ENCODE measurements around the gene SPTB.

SPTB gene

GRCh38 chr14:64771161-64771560 is 108.5 kb downstream of the SPTB start:
- Histone ChIP-seq H3K36me3 (replicated peaks) (no peaks in the 10 kb centered on the region), H3K27me3 (replicated peaks) (no peaks in the 10 kb centered on the region), H3K27ac (no peak overlapping the region), H3K4me3 (ENCODE audit: low read depth, low read length) (no peak overlapping the region)
- in situ Hi-C loops (cut with HindIII; ENCODE audit: low pct_ligation_motif_present, low sequenced_read_pairs): no loop called here
- TF ChIP-seq CTCF (IDR thresholded peaks at IDR 0.05; ENCODE audit: low read depth, low read length, missing control alignments): no peak
- no peak for DNase-seq

DNA sequence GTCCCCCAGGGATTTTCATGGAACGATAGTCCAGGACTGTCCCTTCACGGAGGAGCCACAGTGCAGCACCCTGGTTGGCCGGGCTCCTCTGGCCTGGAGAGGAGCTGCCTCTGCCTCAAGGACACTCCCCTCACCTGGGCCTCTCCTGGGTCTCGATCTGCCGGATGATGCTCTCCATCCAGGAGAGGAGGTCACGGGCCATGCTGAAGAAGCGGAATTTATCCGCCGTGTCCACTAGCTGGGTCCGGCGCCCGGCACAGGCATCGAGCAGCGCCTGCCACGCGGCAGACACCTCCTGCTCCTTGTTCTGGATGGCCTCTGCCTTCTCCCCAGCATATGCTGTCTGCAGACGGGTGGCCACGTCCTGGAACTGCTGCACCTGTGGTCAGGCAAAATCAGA is 109.0 kb downstream of the SPTB start:
- TF ChIP-seq CTCF (IDR thresholded peaks at IDR 0.05; ENCODE audit: low read depth, low read length, missing control alignments): no peak
- Histone ChIP-seq H3K27me3 (replicated peaks) (no peaks in the 10 kb centered on the region), H3K4me3 (ENCODE audit: low read depth, low read length) (no peak overlapping the region), H3K36me3 (replicated peaks) (no peaks in the 10 kb centered on the region), H3K27ac (no peak overlapping the region)
- in situ Hi-C loops (cut with HindIII; ENCODE audit: low pct_ligation_motif_present, low sequenced_read_pairs): no loop called here
- no peak for DNase-seq

DNA sequence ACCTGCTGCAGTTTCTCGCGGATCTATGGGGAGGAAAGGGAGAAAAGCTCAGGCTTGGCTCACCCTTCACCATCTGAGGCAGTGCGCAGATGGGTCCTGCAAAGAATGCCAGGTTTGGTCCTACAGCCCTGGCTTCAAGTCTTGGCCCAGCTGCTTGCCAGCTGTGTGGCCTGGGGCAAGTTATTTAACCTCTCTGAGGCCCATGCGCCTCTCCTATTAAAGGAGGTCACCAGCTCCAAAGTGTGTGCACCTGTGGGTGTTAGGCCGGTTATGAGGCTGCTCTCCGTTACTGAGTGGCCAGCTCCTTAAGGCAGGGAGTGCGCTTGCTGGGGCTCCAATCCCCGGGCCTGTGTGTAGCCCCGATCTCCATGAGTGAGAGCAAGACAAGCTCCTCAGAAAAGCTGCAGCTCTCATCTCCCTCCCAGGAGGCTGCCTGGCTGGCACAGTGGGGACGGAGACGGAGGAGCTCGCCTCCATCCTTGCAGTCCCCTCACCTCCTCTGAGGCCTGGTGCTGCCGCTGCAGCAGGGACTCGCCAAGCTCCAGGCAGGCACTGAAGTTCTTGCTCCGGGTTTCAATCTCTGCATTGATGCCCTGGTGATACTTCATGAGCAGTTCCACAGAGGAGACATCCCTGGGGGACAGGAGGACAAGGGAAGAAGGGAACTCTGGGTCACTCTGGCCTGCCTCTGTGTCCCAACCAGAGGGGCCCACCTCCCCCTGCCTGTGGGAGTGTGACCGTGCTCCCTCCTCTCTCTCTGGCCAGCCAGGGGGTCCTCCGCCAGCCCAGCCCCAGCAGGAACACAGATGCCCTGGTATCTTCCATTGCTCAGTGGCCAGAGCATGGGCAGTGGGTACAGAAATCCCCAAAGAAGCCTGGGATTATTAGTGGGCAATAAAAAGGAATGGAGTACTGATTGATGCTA is 110.3 kb downstream of the SPTB start:
- H3K27me3 ChIP-seq (replicated peaks): no peaks in the 10 kb centered on the region
- no peak overlapping the region for H3K27ac ChIP-seq
- no peak for DNase-seq
- in situ Hi-C loops (cut with HindIII; ENCODE audit: low pct_ligation_motif_present, low sequenced_read_pairs): no loop called here
- TF ChIP-seq CTCF (IDR thresholded peaks at IDR 0.05; ENCODE audit: low read depth, low read length, missing control alignments): no peak
- H3K36me3 ChIP-seq (replicated peaks): no peaks in the 10 kb centered on the region
- no peak overlapping the region for H3K4me3 ChIP-seq (ENCODE audit: low read depth, low read length)

GRCh38 chr14:64768401-64769095 is 111.2 kb downstream of the SPTB start:
- Histone ChIP-seq H3K4me3 (ENCODE audit: low read depth, low read length) (no peak overlapping the region), H3K27me3 (replicated peaks) (no peaks in the 10 kb centered on the region), H3K27ac (no peak overlapping the region), H3K36me3 (replicated peaks) (no peaks in the 10 kb centered on the region)
- DNase-seq: no peak
- in situ Hi-C loops (cut with HindIII; ENCODE audit: low pct_ligation_motif_present, low sequenced_read_pairs): no loop called here
- no peak for TF ChIP-seq CTCF (IDR thresholded peaks at IDR 0.05; ENCODE audit: low read depth, low read length, missing control alignments)

- no peak overlapping the region for H3K4me3 ChIP-seq (ENCODE audit: low read depth, low read length)
- no peaks in the 10 kb centered on the region for H3K36me3 ChIP-seq (replicated peaks)
- in situ Hi-C loops (cut with HindIII; ENCODE audit: low pct_ligation_motif_present, low sequenced_read_pairs): no loop called here
- no peak for DNase-seq
- H3K27ac ChIP-seq: no peak overlapping the region
- TF ChIP-seq CTCF (IDR thresholded peaks at IDR 0.05; ENCODE audit: low read depth, low read length, missing control alignments): no peak
- no peaks in the 10 kb centered on the region for H3K27me3 ChIP-seq (replicated peaks)
Observed at GRCh38 chr14:64767215-64767964, 112.3 kb downstream of the SPTB start.
